HG03342 (cell line): ENCODE results near the gene RBMS3.

Experiments used
- ATAC-seq: cut with Tn5 transposase; IDR thresholded peaks from one replicate; pipeline ENCODE4 v1.9.1; 2021; ENCODE audit warnings: mild to moderate bottlenecking, moderate library complexity; ENCODE audit not compliant: unreplicated experiment

The RBMS3 gene

DNA sequence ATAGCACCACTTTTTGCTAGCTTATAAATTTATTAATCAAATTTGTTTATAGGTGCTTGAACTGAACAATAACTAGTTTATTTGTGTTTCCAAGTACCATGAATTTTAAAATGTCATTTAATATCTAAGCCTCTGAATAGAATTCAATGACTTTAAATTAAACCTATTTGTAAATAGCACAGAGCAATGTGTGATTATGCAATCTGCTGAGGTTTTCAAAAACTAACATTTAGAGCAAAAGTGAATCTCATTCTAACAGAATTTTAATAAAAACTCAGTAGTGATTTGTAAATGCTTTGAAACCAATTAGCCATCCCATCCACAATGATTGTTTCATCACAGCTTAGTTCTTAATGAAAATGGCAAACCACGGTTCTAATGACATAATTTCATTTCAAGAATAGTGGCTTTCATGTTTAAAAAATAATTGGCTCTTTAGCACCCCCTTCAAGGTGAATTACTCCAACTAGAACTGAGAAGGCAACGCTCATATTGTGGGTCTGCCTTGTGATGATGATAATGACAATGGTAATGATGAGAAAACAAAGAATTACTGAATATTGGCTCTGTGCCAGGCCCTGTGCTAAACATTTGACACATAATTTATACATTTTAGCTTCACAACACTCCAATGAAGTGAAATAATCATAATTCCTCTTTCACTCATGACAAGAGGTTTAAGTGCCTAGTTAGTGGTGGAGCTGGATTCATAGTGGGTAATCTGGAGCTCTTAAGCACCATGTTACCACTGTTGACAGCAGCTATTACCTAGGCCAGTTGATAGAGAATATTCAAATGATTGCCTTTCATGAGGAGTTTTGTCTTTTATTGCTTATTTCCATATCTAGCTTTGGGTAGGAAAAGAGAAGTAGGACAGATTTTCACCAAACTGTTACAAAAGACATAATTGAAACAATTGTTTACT, 145.7 kb downstream of the RBMS3 start:
- no peak for ATAC-seq

DNA sequence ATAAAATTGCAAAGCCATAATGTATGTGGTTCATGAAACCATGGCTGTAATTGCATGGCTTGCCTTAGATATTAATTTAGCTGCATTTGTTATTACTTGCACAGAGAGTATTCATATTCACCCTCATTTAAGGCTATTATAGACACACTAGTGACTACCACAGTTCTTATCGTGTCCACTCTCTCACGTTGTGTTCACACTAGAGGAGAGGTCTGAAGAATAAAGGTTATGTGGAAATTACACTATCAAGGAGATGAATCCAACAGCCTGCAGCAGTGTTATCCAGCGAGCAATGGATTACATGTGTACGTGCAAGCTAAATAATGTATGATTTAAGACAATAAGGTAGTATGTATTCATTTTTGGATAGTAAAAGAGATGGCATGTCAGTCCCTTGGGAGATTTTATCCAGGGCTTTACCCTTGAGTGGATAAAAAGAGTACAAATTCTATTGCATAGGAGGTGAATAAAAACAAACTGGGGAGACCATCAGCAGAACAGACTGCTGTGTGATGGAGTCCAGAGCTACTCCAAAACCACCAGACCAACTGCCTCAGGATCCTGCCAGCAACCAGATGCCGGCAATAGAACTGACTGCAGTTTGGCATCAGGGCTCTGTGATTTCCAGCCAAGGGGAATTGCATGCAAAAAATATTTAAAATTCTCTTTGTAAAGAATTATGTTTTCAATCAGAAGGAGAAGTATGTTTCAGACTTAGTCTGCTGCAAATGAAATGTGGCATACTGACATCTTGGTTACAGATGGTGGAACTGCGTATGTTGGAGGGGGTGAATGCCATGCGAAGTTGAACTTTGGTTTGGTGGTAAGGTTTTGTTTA, 146.6 kb downstream of the RBMS3 start:
- ATAC-seq = no peak

DNA sequence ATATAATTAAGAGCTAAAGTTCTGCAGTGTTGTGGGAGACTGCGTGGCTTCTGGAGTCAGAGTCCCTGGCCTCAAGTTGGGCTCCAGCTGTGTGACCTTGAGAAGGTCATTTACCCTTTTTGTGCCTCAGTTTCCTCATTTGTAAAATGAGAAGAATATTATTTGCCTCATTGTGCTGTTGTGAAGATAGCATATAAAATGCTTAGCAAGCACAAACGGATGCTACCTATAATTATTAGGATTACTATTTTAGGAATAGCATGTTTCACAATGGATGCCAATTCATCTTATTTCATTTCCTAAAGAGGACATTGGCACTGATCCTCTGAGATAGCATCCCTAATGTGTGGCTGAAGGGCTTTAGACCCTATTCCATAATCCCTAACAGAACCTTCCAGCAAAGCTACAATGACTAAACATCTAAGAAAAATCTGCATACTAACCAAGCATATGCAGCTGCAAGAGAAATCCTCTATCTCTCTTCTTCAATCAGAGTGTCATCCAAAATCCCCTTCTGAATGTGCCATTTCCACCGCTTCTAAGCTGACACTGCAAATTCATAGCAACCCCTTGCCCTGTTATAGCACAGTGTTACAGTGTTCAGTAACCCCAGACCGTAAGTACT, 148.3 kb downstream of the RBMS3 start:
- ATAC-seq = no peak

DNA sequence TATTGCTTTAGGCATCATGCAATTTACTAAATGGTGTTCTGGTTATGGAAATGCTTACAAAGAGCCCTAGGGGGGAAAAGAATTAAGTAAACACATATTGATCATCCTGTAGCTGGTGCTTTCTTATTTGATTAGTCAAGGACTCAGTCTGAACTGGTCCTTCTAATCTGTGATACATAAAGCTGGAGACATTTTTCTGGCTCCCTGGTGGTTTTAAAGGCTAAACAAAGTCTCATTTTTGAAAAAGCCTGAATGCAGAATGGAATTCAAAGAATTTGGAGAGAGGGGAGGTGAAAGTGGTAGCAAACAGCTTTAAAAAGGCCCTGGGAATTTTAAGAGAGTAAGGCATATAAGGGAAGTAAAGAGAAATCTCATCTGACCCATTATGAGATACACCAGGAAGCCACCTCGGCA, 149.7 kb downstream of the RBMS3 start:
- no peak for ATAC-seq

DNA sequence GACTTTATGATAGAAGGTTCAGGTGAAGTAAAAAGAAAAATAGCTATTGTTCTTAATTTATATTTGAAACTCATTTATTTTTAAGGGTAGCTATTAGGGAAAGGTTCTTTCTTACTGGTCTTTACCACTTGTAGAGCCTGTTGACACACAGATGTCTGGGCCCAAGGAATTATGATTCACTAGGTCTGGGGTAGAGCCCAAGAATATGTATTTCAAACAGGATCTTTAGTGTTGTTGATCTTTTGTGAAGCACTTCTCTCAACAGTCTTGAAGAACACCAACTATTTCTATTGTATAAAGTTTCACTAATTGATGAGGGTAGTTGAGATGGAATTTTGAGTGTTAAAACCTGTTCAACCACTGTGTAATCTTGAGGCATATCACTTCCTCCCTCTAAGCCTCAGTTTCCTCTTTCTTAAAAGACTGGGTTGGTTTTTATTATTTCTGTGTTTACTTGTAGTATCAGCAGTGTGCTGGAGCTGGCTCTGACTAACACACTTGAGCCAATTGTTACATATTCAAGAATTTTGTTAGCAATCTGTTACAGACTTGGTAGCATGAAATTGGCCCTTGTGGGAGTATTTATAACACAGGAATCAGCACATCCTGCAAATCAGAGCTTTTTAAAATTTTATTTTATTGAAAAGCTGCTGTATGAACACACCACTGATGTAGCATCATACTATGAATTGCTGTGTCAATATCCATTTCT, 155.9 kb downstream of the RBMS3 start:
- ATAC-seq = no peak

DNA sequence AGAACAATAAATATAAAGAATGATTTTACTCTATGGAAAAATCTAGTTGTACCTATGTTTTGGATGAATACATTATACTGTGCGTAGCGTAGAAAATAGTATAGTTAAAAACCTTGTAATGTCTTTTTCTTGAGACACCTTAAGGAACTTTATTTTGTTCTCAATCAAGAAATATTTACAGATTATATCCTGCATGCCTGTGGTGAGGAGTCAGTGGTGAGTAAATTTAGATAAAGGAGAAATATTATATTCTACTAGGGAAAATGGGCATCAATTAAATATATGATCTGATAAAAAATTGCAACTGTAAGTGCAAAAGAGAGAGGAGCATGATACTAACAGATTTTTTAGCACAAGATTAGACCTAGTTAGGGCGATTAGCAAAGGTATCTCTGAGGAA, 157.7 kb downstream of the RBMS3 start:
- ATAC-seq = no peak

DNA sequence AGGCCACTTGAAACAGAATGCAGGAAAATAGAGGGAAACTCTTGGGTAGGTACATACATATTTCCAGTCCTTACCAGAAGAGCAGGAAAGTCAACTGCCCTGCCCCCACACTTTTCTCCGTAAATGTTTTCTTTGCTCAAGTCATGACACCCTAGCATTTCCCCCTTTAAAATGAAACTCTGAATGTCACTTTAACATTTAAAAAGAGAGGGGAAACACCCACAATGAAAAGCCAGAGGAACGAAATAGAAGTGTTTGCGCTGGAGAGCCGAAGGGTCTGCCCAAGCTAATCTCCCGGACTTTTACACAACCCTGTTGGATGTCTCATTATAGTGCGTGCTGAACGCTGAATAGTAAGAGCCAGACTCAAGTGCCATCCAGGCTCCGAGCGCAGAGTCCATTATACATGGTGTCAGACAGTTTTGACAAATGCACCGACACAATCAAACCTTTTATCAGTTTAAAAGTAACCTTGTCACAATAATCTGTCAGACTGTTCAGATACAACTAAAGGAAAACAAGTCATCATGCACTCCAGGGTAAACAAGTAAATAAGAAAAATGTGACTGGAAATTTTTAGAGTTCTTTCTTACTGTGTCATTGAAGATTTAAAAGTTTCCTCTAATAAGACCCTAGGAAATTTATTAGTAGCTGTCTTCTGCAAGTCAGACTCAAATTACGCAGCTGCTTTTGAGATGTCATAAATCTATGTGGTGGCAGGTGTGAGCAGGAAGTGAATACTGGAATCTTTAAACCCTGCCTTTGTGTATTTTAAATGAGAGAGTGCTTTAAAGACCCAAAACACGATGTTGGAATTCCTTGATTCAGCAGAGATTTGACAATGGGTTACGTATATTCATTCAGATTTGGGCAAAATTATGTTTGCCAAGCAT, 159.8 kb downstream of the RBMS3 start:
- ATAC-seq = no peak

DNA sequence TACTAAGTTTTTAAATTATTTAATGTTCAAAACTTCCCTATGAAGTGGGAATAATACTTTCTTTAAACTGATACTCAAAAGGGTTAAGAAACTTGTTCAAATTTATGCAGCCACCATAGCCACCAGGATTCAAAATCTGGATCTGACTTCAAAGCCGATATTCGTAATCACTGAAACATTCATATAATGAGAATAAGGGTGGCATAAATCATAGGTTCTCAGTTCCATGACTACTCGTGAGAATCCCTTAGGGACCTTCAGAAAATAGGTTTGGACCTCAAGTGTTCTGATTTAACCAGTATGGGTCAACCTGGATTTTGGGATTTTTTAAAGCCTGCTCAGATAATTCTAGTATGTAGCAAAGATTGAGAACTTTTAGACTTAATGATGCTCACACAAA, 160.6 kb downstream of the RBMS3 start:
- ATAC-seq = no peak

DNA sequence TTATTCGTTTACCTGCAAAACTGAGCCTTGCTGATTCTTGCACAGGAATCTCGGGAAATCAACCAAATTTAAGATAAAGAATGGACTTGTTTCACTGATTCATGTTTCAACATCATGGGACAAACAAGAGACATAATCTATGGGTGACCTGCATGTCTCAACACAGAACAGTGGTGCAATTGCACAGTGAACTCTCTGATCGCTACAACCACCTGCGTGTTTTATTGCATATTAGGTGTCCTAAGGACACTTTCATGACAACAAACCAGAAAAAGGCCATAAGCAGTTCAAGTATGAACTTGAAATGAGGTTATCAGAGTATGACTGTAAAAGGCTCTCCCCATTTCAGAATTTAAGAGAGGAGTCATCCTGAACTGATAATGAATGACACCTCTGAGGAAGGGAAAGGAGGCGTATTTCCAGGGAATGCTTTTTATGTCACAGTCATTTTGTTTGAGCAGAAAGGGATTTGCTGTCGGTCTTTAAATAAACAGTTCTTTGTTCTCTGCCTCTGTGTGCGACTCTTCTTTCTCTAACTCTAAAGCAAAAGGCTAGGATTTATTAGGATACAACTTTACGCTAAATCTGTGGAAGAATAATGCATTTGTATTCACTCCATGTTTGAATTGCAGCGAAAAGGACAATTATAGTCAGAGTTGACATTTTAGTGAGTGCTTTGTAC, 167.2 kb downstream of the RBMS3 start:
- no peak for ATAC-seq

DNA sequence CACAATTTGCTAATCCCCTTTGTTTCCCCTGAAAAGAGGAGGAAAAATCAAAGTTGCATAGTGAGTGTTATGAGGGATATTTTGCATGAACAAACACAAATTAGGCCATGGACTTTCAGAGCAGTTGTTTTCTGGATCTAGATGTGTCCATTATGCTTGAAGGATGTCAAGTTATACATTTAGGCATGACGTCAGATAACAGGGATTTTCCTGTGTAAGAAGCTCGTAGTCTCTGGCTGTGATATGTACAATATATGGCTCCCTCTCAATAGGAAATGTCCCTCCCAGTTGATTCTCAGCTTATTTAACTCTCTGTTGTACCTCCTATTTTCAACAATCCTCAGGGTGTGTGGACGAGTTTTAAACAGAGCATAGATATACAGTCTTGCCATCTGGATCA, 171.0 kb downstream of the RBMS3 start:
- no peak for ATAC-seq

DNA sequence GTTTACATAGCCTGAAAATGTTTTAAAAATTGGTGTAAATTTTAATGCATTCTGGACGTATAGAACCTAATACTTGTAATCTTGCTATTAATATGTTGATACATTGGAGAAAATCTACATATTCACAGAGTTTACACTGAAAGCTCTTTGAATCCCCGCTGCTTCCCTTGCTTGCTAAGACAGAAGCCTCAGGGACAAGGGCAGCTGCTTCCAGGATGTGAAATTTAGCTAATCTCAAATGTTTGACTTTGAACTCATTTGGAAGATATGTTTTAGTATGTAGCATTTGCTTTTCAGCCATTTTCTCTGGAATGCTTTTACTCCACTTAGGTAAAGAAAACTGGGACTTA, 172.0 kb downstream of the RBMS3 start:
- ATAC-seq = no peak

DNA sequence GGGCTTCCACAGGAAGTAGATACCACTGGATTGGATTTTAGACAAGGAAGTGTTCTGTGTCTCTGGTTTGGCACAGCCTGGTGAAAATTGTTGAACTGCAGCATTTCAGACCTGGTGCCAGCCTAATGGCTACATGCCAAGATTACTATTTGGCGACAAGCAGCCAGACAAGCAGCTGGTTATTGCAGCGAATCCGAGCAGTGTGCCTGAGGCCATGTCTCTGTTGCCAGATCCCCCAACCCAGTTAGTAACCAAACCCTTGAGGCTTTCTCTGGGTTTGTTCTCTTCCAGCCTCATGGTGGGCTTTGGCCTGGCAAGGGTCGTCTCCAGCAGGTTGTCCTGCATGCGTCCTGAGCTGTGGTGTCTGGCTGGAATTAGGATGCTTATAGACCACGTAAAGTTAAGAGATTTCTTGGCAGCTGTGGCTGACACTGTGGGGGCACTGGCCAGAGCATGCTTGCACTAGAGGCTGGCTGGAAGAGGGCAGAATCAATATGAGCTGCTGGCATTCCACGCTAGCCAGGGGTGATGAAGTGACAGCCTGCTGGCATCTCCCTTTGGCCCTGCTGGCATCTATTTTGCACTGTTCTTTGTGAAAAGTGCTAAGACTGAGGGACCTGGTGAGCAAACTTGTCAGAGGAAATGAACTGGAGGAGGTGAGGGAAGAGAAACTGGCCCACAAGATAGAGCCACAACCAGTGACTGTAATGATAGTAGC, 172.6 kb downstream of the RBMS3 start:
- ATAC-seq = no peak

DNA sequence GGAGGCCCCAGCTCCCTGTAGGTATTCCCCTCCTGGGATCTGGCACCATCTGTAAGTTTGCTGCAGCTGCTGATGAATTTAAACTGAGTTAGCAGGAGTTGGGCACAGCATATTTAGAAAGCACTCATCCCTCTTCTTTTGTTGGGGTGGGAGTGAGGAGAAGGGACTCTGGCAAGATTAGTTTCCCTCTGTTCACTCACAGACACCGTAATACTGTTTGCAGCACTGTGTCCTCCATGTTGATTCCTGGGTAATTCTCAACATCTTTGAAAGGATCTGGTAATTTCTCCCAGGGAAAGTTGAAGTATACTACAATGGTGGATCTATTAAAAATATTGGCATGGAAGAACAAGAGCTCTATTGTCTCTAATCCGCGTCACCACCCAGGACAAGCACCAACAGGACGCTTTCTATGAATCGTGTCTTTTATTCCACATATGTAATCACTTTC, 173.3 kb downstream of the RBMS3 start:
- no peak for ATAC-seq

DNA sequence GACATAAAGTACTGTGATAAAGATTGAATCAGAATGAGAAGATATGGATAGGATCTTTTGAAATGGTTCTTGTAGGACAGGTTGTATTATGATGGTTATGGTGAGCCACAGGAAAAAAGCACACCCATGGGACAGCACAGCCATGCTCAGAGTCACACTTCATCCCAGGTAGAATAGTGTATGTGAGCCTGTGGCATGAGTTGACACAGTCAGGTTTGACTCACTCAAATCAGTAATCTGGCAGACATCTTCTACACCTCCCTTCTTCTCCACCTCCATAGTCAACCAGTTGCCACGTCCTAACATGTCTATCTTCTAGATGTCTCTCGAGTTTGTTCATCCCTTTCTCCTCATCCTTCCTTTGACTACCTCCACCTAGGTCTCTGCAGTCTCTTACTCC, 176.0 kb downstream of the RBMS3 start:
- no peak for ATAC-seq

DNA sequence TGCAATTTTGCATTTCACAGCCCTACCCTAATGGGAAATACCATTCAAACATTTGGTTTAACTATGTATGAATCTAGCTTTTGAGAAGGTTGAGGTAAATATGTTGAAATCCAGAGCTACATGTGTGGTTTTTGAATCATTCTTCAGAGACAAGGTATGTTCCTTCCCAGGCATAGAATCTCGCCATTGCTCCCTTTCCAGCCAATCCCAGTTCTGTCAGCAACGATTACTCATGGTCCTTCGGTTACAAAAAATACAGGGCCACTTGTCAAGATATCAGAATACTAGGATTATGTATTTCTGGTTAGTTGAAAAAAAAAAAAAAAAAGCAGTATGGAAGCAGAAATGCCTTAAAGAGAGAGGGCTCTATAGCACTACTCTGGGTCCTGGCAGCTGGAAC, 182.4 kb downstream of the RBMS3 start:
- no peak for ATAC-seq

DNA sequence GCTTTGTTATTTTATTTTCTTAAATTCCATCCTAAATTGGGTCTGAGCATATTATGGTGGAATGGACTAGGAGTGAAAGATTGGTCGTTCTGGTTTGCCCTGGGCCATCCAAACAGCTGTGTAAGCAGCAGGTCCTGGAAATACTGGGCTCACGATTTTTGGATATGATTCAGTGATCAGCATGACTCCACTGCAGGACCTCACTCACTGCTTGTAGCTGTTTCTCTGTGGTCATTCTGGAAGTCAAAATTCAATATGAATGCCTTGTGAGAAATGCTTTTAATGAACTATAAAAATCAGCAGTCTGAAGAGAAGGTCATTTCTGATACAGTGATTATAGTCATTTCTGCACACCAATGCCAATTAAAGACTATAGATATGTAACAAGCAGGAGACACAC, 185.0 kb downstream of the RBMS3 start:
- ATAC-seq = no peak

DNA sequence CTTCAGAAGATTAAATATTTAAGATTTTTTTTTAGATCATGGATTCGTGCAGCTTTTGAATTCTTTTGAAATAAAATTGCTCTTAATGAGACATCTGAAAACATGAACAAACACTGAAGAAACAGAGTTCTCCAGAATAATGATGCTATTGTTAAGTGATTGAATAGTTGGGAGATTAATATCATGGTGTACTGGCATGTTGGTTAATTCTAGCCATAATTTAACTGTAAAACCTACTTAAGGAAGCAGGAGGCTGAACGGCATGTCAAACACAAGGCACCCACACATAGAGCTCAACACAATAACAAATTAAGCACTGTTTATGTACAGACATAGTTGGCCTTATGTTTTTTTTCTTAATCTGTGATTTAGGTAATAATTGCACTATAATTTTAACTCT, 185.6 kb downstream of the RBMS3 start:
- ATAC-seq = no peak

DNA sequence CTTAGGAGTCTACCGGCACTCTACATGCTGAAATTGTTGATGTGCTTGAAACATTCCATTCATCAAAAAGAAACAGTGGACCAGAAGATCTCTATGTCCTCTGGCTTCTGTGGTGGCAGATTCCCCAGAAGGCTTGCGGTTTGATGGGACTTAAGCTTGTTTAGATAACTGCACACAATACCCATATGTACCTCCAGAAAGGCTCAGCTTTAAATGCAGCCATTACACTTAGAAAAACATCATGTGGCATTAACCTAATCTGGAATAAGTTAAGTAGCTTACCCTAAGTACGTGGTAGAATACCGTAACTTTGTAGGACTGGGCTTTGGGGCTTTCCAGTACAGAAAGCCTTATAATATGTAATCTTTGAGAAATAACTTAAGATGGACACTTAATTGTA, 187.3 kb downstream of the RBMS3 start:
- ATAC-seq = no peak
